Measurements from ENCODE around the gene GRIN3B.
A peak's percentile ranks its signal among the peaks of the same experiment; 100 is the strongest.

- peak; percentile 56 for TF ChIP-seq CTCF (IDR thresholded peaks at IDR 0.05; ENCODE audit: low read depth, low read length, poor library complexity, severe bottlenecking)
- no peak for TF ChIP-seq EZH2phosphoT487 (IDR thresholded peaks at IDR 0.05; ENCODE audit: borderline replicate concordance, low read length)
These were observed at the start of gene GRIN3B for GRCh38 chr19:1000095-1000494.

All from DOHH2 (cell line).